Gastroesophageal sphincter (tissue), 4 donors: Measurements from ENCODE around the gene TMEM154. TPM values are rescaled to one million over a fixed set of nuclear protein-coding genes. Genes with fewer than 3 reads are reported as not detected.

Source experiments
- ATAC-seq: fragments of 150-250 bp; one replicate; pipeline ENCODE4 v1.9.1; 2016; ENCODE audit warnings: mild to moderate bottlenecking, moderate library complexity
- H3K27ac ChIP-seq, 4 donors: fragments of 200-600 bp; sonication (generic) in 3 of 4; 1 replicate in 3 of 4; 2 replicates in 1 of 4; pipeline ENCODE4 v1.5.1; 2016 to 2019
- H3K27me3 ChIP-seq: fragments of 200-600 bp; sonication (generic); one replicate; pipeline ENCODE4 v1.5.1; 2019
- H3K36me3 ChIP-seq, 2 donors: fragments of 200-600 bp; sonication (generic); one replicate each; pipeline ENCODE4 v1.5.1; 2019; ENCODE audit warnings: control low read depth in 1 of 2
- H3K4me1 ChIP-seq, 3 donors: fragments of 200-600 bp; sonication (generic); 1 replicate in 2 of 3; 2 replicates in 1 of 3; pipeline ENCODE4 v1.5.1; 2016 to 2019; ENCODE audit warnings: control low read depth in 2 of 3
- H3K4me3 ChIP-seq, 2 donors: fragments of 200-600 bp; sonication (generic); one replicate each; pipeline ENCODE4 v1.5.1; 2019; ENCODE audit warnings: mild to moderate bottlenecking in 1 of 2, moderate library complexity in 1 of 2
- H3K9me3 ChIP-seq, 3 donors: fragments of 200-600 bp; sonication (generic); one replicate each; pipeline ENCODE4 v1.5.1; 2017 to 2019; ENCODE audit warnings: control low read depth in 2 of 3
- EP300 ChIP-seq: sonication (generic); formaldehyde crosslinking; IDR thresholded peaks from one replicate; pipeline ENCODE4 v1.6.1; 2017; ENCODE audit warnings: antibody characterized with exemption, mild to moderate bottlenecking
- POLR2A ChIP-seq, 2 donors: fragments of 450-650 bp; IDR thresholded peaks; one replicate each; pipeline ENCODE4 v1.6.1; 2017; ENCODE audit warnings: antibody characterized with exemption in 2 of 2, mild to moderate bottlenecking in 2 of 2, moderate library complexity in 1 of 2
- POLR2AphosphoS5 ChIP-seq: sonication (generic); formaldehyde crosslinking; IDR thresholded peaks from one replicate; pipeline ENCODE4 v1.6.1; 2017; ENCODE audit warnings: antibody characterized with exemption
- WGBS, 2 donors: methylation state at CpG; one replicate each; pipeline ENCODE4 v1.1.5; 2018; ENCODE audit warnings: low coverage in 1 of 2; 5-methylcytosine and 5-hydroxymethylcytosine counted together
- total RNA-seq, 4 donors: library from RNA; depleted of rRNA; stranded (reverse); fragments of >200 nt; gene quantifications; one replicate each; pipeline ENCODE4 v1.1.0, GENCODE V29; 2016
- TF ChIP-seq, protein P1 (sequence below), 4 experiments: fragments of 200-600 bp in 2 of 4; fragments of 450-650 bp in 2 of 4; sonication (generic) in 1 of 4; IDR thresholded peaks; one replicate each; pipeline ENCODE4 v1.5.1; 2017 to 2019; ENCODE audit warnings: antibody characterized with exemption in 4 of 4, mild to moderate bottlenecking in 2 of 4, moderate library complexity in 2 of 4

The TMEM154 gene
- total RNA-seq, 4 donors from 2014 or later, result 0.77 to 13.6 (median 3.8) TPM

DNA sequence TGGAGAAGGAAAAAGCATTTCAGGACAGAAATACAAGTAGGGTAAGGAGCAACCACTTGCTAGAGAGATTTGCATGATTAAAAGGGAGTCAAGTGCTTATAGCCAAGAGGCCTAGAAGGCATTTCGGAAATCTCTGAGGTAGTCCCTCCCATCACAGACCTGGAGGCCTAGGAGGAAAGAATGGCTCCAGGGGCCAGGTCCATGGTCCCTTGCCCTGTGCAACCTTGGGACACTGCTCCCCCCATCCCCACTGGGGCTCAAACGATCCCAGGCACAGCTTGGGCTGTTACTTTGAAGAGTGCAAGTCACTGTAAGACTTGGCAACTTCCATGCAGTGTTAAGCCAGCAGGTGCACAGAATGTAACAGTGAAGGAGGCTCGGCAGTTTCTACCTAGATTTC is 92.7 kb downstream of the TMEM154 start:
- Histone ChIP-seq H3K9me3 (no peaks in the 10 kb centered on the region), H3K36me3 (no peaks in the 10 kb centered on the region), H3K27me3 (no peaks in the 10 kb centered on the region), H3K27ac (no peak overlapping the region), H3K4me3 (no peak overlapping the region), H3K4me1 (peaks cover 0 to 28% (median 14%) of the 10 kb centered on the region in 3 donors)
- WGBS, 2 donors, result 67 to 90% methylated on average over 1 to 3 of the region's 3 CpGs
- TF ChIP-seq, protein P1, sequence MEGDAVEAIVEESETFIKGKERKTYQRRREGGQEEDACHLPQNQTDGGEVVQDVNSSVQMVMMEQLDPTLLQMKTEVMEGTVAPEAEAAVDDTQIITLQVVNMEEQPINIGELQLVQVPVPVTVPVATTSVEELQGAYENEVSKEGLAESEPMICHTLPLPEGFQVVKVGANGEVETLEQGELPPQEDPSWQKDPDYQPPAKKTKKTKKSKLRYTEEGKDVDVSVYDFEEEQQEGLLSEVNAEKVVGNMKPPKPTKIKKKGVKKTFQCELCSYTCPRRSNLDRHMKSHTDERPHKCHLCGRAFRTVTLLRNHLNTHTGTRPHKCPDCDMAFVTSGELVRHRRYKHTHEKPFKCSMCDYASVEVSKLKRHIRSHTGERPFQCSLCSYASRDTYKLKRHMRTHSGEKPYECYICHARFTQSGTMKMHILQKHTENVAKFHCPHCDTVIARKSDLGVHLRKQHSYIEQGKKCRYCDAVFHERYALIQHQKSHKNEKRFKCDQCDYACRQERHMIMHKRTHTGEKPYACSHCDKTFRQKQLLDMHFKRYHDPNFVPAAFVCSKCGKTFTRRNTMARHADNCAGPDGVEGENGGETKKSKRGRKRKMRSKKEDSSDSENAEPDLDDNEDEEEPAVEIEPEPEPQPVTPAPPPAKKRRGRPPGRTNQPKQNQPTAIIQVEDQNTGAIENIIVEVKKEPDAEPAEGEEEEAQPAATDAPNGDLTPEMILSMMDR (IDR thresholded peaks at IDR 0.05), result no peak
- TF ChIP-seq POLR2AphosphoS5 (no peak), EP300 (no peak), POLR2A (IDR thresholded peaks at IDR 0.05) (no peak)
- no peak for ATAC-seq

DNA sequence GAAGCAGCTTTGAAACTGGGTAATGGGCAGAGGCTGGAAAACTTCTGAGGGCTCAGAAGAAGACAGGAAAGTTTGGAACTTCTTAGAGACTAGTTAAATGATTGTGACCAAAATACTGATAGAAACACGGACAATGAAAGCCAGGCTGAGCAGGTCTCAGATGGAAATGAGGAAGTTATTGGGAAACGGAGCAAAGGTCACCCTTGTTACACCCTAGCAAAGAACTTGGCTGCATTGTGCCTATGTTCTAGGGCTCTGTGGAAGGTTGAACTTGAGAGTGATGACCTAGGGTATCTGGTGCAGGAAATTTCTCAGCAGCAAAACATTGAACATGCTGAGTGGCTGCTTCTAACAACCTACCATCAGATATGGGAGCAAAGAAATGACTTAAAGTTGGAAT is 93.1 kb downstream of the TMEM154 start:
- Histone ChIP-seq H3K27me3 (no peaks in the 10 kb centered on the region), H3K36me3 (no peaks in the 10 kb centered on the region), H3K9me3 (no peaks in the 10 kb centered on the region), H3K27ac (no peak overlapping the region), H3K4me1 (peaks cover 0 to 24% (median 14%) of the 10 kb centered on the region in 3 donors), H3K4me3 (no peak overlapping the region)
- TF ChIP-seq EP300 (no peak), POLR2AphosphoS5 (no peak), POLR2A (IDR thresholded peaks at IDR 0.05) (no peak)
- TF ChIP-seq, protein P1 (IDR thresholded peaks at IDR 0.05), result no peak
- ATAC-seq, result no peak
- WGBS, 2 donors, result 68 to 93% methylated on average over 2 of the region's 2 CpGs

DNA sequence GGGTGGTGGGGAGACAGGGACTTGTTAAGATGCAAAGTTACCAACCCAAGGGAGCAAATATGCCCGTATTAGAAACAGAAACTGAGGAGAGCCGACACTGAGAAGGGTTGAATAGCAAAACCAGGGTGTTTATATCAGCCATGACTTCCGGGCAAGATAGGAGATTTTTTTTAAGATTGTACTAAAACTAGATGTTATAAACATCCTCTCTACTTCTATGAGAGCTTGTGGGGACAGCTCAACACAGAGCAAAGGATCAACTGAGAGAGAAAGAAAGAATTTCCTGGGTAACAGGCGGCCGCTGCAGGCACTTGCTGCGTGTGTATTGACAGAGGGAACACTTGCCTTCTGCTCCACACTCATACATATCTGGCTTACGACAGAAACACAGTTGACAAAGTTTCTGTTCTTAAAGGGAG is 94.8 kb downstream of the TMEM154 start:
- Histone ChIP-seq H3K27ac (peak overlapping the region in 2 of 4 donors; percentile 39 to 41), H3K27me3 (no peaks in the 10 kb centered on the region), H3K4me1 (peaks cover 0 to 8% (median 0%) of the 10 kb centered on the region in 3 donors), H3K9me3 (no peaks in the 10 kb centered on the region), H3K4me3 (no peak overlapping the region), H3K36me3 (no peaks in the 10 kb centered on the region)
- 54% methylated on average over 6 to 7 of the region's 7 CpGs for WGBS, 2 donors
- no peak for ATAC-seq
- TF ChIP-seq POLR2AphosphoS5, result no peak
- TF ChIP-seq POLR2A (IDR thresholded peaks at IDR 0.05), result no peak
- TF ChIP-seq, protein P1 (IDR thresholded peaks at IDR 0.05), result no peak
- TF ChIP-seq EP300, result no peak

DNA sequence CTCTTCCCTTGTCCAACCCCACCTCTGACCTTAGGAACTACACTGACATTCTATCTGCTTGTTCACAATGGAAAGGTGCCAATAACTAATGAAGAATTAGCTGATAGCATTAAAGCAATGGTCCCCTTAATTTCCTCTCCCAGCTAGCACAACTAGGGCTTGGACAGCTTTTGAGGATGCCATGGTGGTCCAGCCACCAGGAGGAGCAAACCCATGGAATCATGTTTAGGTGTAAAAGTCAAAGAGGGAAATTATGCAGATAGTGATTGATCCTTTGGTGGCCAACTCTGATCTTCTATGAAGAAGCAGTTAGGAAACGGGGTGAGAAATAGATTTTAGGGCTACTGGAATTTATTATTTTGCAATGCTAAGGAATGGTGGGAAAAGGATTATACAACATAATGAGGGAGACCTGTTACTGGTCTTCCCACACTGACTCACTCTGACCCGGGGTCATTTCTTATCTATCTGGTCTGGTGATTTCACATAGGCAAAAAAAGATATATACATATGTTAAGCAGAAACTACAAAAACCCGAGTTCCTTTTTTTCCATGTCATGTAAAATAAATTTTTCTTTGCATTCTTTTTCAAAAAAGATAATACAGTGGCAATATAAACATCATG is 98.1 kb downstream of the TMEM154 start:
- no peak for ATAC-seq
- 75 to 87% methylated on average over 3 of the region's 3 CpGs for WGBS, 2 donors
- Histone ChIP-seq H3K27me3 (no peaks in the 10 kb centered on the region), H3K36me3 (no peaks in the 10 kb centered on the region), H3K4me1 (no peaks in the 10 kb centered on the region), H3K27ac (no peak overlapping the region), H3K4me3 (no peak overlapping the region), H3K9me3 (no peaks in the 10 kb centered on the region)
- TF ChIP-seq POLR2A (IDR thresholded peaks at IDR 0.05) (no peak), EP300 (no peak), POLR2AphosphoS5 (no peak)
- TF ChIP-seq, protein P1 (IDR thresholded peaks at IDR 0.05), result no peak

DNA sequence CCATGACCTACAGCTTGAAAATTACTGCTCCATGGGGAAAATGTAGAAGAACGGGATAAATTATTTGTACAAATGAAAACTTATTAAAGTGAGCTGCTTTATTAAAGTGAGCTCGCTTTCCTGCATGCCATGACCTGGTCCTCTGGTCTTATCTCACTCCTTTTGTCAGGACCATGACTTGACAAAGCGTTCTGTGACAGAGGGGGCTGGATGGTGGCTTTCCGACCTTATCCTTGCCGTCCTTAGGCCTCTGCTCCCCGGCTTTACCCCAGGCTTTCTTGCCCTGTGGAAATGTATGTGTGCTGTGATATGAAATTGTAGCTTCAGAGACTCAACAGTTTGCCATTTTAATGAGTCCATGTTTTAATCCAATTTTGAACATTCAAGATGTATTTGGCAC is 99.9 kb downstream of the TMEM154 start:
- no peak overlapping the region for H3K27ac ChIP-seq
- no peak for ATAC-seq

More for the DNA sequence above, 99.9 kb downstream of the TMEM154 start:
- TF ChIP-seq POLR2AphosphoS5 (no peak), POLR2A (IDR thresholded peaks at IDR 0.05) (no peak), EP300 (no peak)
- TF ChIP-seq, protein P1 (IDR thresholded peaks at IDR 0.05), result no peak
- no peaks in the 10 kb centered on the region for H3K36me3 ChIP-seq
- no peak overlapping the region for H3K4me3 ChIP-seq
- no peaks in the 10 kb centered on the region for H3K9me3 ChIP-seq
- H3K27me3 ChIP-seq, result no peaks in the 10 kb centered on the region
- 90 to 92% methylated on average over 5 to 6 of the region's 6 CpGs for WGBS, 2 donors
- H3K4me1 ChIP-seq, result no peaks in the 10 kb centered on the region
